ENCODE results near the gene ARID1A.

- no peak for TF ChIP-seq POLR2A (IDR thresholded peaks at IDR 0.05; ENCODE audit: low read length)
- TF ChIP-seq GATA1 (IDR thresholded peaks at IDR 0.05; ENCODE audit: low read depth, low read length) = no peak
These were observed 47.7 kb downstream of the ARID1A start for GRCh38 chr1:26743426-26744059.
